IMR-90 (cell line): ENCODE measurements around the gene DPYD. TPM values are rescaled to one million over a fixed set of nuclear protein-coding genes. Genes with fewer than 3 reads are reported as not detected.

Source experiments
- ATAC-seq: fragments of 200-7000 bp; cut with Tn5 transposase; 2 replicates; pipeline ENCODE4 v1.9.1; 2020; ENCODE audit warnings: low read depth, mild to moderate bottlenecking, moderate library complexity
- BruUV-seq: library from RNA; stranded (reverse); fragments of 400-500 nt; replicated peaks from 2 replicates; lab custom pipeline; 2021; lab: Mats Ljungman, UMichigan
- CTCF ChIA-PET: fragments of 300-600 bp; formaldehyde crosslinking; extraction: SDS; loops from one replicate; lab custom pipeline; 2021; ENCODE audit warnings: antibody characterized with exemption; lab: Yijun Ruan, JAX
- POLR2A ChIA-PET: fragments of 300-600 bp; sonication (Branson Sonifier 250); formaldehyde crosslinking; loops from one replicate; lab custom pipeline; 2022; ENCODE audit warnings: antibody characterized with exemption; ENCODE audit not compliant: unreplicated experiment; lab: Charles Lee
- DNase-seq: peaks from one replicate; pipeline ENCODE4 v3.0.0; 2013
- H2AFZ ChIP-seq: replicated peaks from 2 replicates; pipeline ENCODE3; 2013; ENCODE audit warnings: low read length, mild to moderate bottlenecking; ENCODE audit not compliant: poor library complexity
- H2AK5ac ChIP-seq: 2 replicates; pipeline ENCODE4 v1.6.1; 2013; ENCODE audit warnings: low read depth, low read length, inconsistent platforms
- H2AK9ac ChIP-seq: replicated peaks from 2 replicates; pipeline ENCODE3; 2013; ENCODE audit warnings: mild to moderate bottlenecking, low read depth, low read length, moderate library complexity; ENCODE audit not compliant: poor library complexity
- H2BK120ac ChIP-seq: 2 replicates; pipeline ENCODE4 v1.6.1; 2013; ENCODE audit warnings: low read depth, low read length, inconsistent platforms
- H2BK15ac ChIP-seq: 3 replicates; pipeline ENCODE4 v1.6.1; 2013; ENCODE audit warnings: low read depth, low read length, inconsistent platforms
- H2BK20ac ChIP-seq: 2 replicates; pipeline ENCODE4 v1.6.1; 2013; ENCODE audit warnings: low read depth, mild to moderate bottlenecking, inconsistent platforms, low read length, moderate library complexity
- H2BK5ac ChIP-seq: 2 replicates; pipeline ENCODE4 v1.6.1; 2013; ENCODE audit warnings: mild to moderate bottlenecking, low read depth, low read length, inconsistent platforms; ENCODE audit not compliant: poor library complexity, severe bottlenecking
- H3K14ac ChIP-seq: replicated peaks from 2 replicates; pipeline ENCODE4 v1.6.1; 2013; ENCODE audit warnings: low read depth, low read length, inconsistent platforms
- H3K18ac ChIP-seq: 2 replicates; pipeline ENCODE4 v1.6.1; 2013; ENCODE audit warnings: low read depth, low read length, control low read depth
- H3K23ac ChIP-seq: 2 replicates; pipeline ENCODE4 v1.6.1; 2013; ENCODE audit warnings: low read depth, low read length, inconsistent platforms
- H3K27ac ChIP-seq: 2 replicates; pipeline ENCODE4 v1.5.1; 2013; ENCODE audit warnings: mild to moderate bottlenecking, control low read depth, low read length; ENCODE audit not compliant: insufficient read depth
- H3K27me3 ChIP-seq: 2 replicates; pipeline ENCODE4 v1.6.1; 2013; ENCODE audit warnings: low read length; ENCODE audit not compliant: control insufficient read depth, insufficient read depth
- H3K36me3 ChIP-seq: 2 replicates; pipeline ENCODE4 v1.6.1; 2013; ENCODE audit warnings: low read length, mixed read lengths; ENCODE audit not compliant: control insufficient read depth, insufficient read depth
- H3K4ac ChIP-seq: 2 replicates; pipeline ENCODE4 v1.6.1; 2013; ENCODE audit warnings: low read depth, low read length, inconsistent platforms
- H3K4me1 ChIP-seq: 2 replicates; pipeline ENCODE4 v1.6.1; 2013; ENCODE audit warnings: low read length, mixed read lengths; ENCODE audit not compliant: control insufficient read depth, insufficient read depth
- H3K4me2 ChIP-seq: 2 replicates; pipeline ENCODE4 v1.6.1; 2013; ENCODE audit warnings: low read depth, mild to moderate bottlenecking, control low read depth, low read length, moderate library complexity
- H3K4me3 ChIP-seq: 2 replicates; pipeline ENCODE4 v1.5.1; 2013; ENCODE audit warnings: low read depth, mild to moderate bottlenecking, control low read depth, low read length, moderate library complexity; ENCODE audit not compliant: insufficient read depth
- H3K56ac ChIP-seq: 2 replicates; pipeline ENCODE4 v1.6.1; 2013; ENCODE audit warnings: low read length, inconsistent platforms; ENCODE audit not compliant: insufficient read depth; ENCODE audit errors: extremely low read depth
- H3K79me1 ChIP-seq, 2 experiments: 2 replicates each; pipeline ENCODE4 v1.6.1; 2013; ENCODE audit warnings: low read length in 2 of 2, inconsistent platforms in 1 of 2, low read depth in 1 of 2
- H3K9ac ChIP-seq: 2 replicates; pipeline ENCODE4 v1.6.1; 2013; ENCODE audit warnings: low read depth, low read length, control low read depth
- H3K9me1 ChIP-seq: 2 replicates; pipeline ENCODE4 v1.6.1; 2013; ENCODE audit warnings: low read length, inconsistent platforms; ENCODE audit not compliant: insufficient read depth
- H3K9me3 ChIP-seq: 2 replicates; pipeline ENCODE4 v1.6.1; 2013; ENCODE audit warnings: low read length; ENCODE audit not compliant: control insufficient read depth, insufficient read depth
- H4K20me1 ChIP-seq: 2 replicates; pipeline ENCODE4 v1.6.1; 2013; ENCODE audit warnings: low read length, inconsistent platforms; ENCODE audit not compliant: insufficient read depth
- H4K5ac ChIP-seq: 2 replicates; pipeline ENCODE4 v1.6.1; 2013; ENCODE audit warnings: mild to moderate bottlenecking, low read depth, low read length, control low read depth
- H4K8ac ChIP-seq, 2 experiments: 2 replicates each; pipeline ENCODE4 v1.6.1; 2013; ENCODE audit warnings: low read depth in 2 of 2, low read length in 2 of 2, control low read depth in 1 of 2, inconsistent platforms in 1 of 2
- H4K91ac ChIP-seq: 2 replicates; pipeline ENCODE4 v1.6.1; 2013; ENCODE audit warnings: low read depth, low read length, inconsistent platforms; ENCODE audit not compliant: insufficient read depth
- BHLHE40 ChIP-seq: fragments of 150-350 bp; IDR thresholded peaks from 2 replicates; pipeline ENCODE4 v1.6.1; 2016; ENCODE audit warnings: mild to moderate bottlenecking, low read depth, low read length
- CEBPB ChIP-seq: IDR thresholded peaks from 2 replicates; pipeline ENCODE4 v1.6.1; 2012; ENCODE audit warnings: low read depth, low read length, improper control_type of control experiment
- CHD1 ChIP-seq: IDR thresholded peaks from 2 replicates; pipeline ENCODE4 v1.6.1; 2012; ENCODE audit warnings: low read depth, low read length, improper control_type of control experiment
- FOS ChIP-seq: fragments of 150-350 bp; IDR thresholded peaks from 2 replicates; pipeline ENCODE4 v1.6.1; 2016; ENCODE audit warnings: low read depth, low read length
- MAFK ChIP-seq: IDR thresholded peaks from 2 replicates; pipeline ENCODE4 v1.6.1; 2012; ENCODE audit warnings: low read depth, low read length, improper control_type of control experiment
- MAZ ChIP-seq: IDR thresholded peaks from 2 replicates; pipeline ENCODE4 v1.6.1; 2012; ENCODE audit warnings: low read depth, mild to moderate bottlenecking, low read length, improper control_type of control experiment, moderate library complexity, borderline replicate concordance
- MXI1 ChIP-seq: IDR thresholded peaks from 2 replicates; pipeline ENCODE4 v1.6.1; 2012; ENCODE audit warnings: low read depth, mild to moderate bottlenecking, low read length, moderate library complexity, borderline replicate concordance
- NFE2L2 ChIP-seq: fragments of 150-350 bp; IDR thresholded peaks from 2 replicates; pipeline ENCODE4 v1.6.1; 2016; ENCODE audit warnings: low read depth, mild to moderate bottlenecking, low read length
- POLR2A ChIP-seq: IDR thresholded peaks from 2 replicates; pipeline ENCODE4 v1.6.1; 2012; ENCODE audit warnings: mild to moderate bottlenecking, low read depth, low read length
- RAD21 ChIP-seq: IDR thresholded peaks from 2 replicates; pipeline ENCODE4 v1.6.1; 2012; ENCODE audit warnings: low read length, improper control_type of control experiment
- RCOR1 ChIP-seq: IDR thresholded peaks from 2 replicates; pipeline ENCODE4 v1.6.1; 2012; ENCODE audit warnings: mild to moderate bottlenecking, low read length, improper control_type of control experiment; ENCODE audit not compliant: insufficient replicate concordance
- RFX5 ChIP-seq: IDR thresholded peaks from 2 replicates; pipeline ENCODE4 v1.8.0; 2012; ENCODE audit warnings: low read depth, mild to moderate bottlenecking, low read length, moderate library complexity
- SMC3 ChIP-seq: fragments of 150-350 bp; IDR thresholded peaks from 2 replicates; pipeline ENCODE4 v1.6.1; 2016; ENCODE audit warnings: low read depth, mild to moderate bottlenecking, antibody characterized with exemption, low read length, moderate library complexity
- dilution Hi-C: fragments of 300-500 bp; cut with HindIII; formaldehyde crosslinking; loops from one replicate; pipeline ENCODE4 v1.14.3; 2018; ENCODE audit warnings: low sequenced_read_pairs; ENCODE audit not compliant: unreplicated experiment
- in situ Hi-C: fragments of 300-500 bp; cut with MboI; formaldehyde crosslinking; loops from 3 replicates; pipeline ENCODE4 v1.14.3; 2019; ENCODE audit warnings: low sequenced_read_pairs, inconsistent platforms, mixed read lengths
- intact Hi-C: fragments of 100-400 bp; cut with micrococcal nuclease; formaldehyde crosslinking; loops from 2 replicates; pipeline ENCODE4 v1.10.0; 2022
- polyA plus RNA-seq, 3 experiments: library from polyadenylated mRNA; depleted of rRNA; stranded (reverse); fragments of >200 nt; gene quantifications; 2 replicates each; pipeline ENCODE4 v1.2.3, GENCODE V29; 2012; ENCODE audit warnings: low replicate concordance in 1 of 3
- total RNA-seq: library from RNA; depleted of rRNA; stranded (reverse); fragments of >200 nt; gene quantifications from 2 replicates; pipeline ENCODE4 v1.2.3, GENCODE V29; 2012
- TF ChIP-seq, protein P1 (sequence below): fragments of 150-350 bp; IDR thresholded peaks from 2 replicates; pipeline ENCODE4 v1.6.1; 2017; ENCODE audit warnings: mild to moderate bottlenecking, antibody characterized with exemption, low read length, low read depth
- TF ChIP-seq, protein P2 (sequence below): fragments of 150-350 bp; IDR thresholded peaks from 2 replicates; pipeline ENCODE4 v1.6.1; 2016; ENCODE audit warnings: low read depth, mild to moderate bottlenecking, low read length, moderate library complexity, borderline replicate concordance

Gene DPYD
- total and polyA plus RNA-seq, 2 of the 4 experiments (the other 2 are of a cell fraction) = 9.3 to 47.3 TPM

DNA sequence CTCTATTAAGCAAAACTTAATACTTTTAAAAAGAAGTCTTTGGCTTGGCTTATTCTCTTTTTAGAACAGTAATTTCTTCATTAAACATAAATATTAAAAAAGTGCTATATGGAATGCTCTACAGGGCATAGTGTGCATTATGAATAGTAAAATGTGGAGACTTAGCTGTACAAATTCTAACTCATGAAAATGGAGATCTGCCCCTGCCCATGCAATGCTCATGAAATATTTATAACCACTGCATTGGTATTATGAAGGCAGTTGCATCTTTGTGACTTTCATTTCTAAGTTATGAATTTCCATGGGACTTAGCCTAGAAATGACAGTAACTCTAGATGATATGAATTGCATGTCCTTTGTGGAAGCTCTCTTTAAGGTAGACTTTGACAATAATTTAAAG lies 613.3 kb downstream of the DPYD start:
- Histone ChIP-seq H3K4me3 (no peak overlapping the region), H2BK20ac (no peak overlapping the region), H3K14ac (no peak overlapping the region), H2BK120ac (no peak overlapping the region), H4K8ac (no peak overlapping the region), H3K4me2 (no peak overlapping the region), H3K9ac (no peak overlapping the region), H3K56ac (no peak overlapping the region), H2BK5ac (no peak overlapping the region), H2AK9ac (no peak overlapping the region), H3K18ac (no peak overlapping the region), H3K4me1 (no peaks in the 10 kb centered on the region; the same call in 1 of the 2 replicates), H3K27me3 (no peaks in the 10 kb centered on the region), H2AFZ (no peak overlapping the region), H4K5ac (no peak overlapping the region), H3K23ac (no peak overlapping the region), H3K36me3 (no peaks in the 10 kb centered on the region), H2BK15ac (no peak overlapping the region), H4K91ac (no peak overlapping the region), H4K20me1 (no peaks in the 10 kb centered on the region), H3K9me1 (no peaks in the 10 kb centered on the region), H3K79me1 (no peaks in the 10 kb centered on the region), H2AK5ac (no peak overlapping the region), H3K27ac (no peak overlapping the region), H3K9me3 (no peaks in the 10 kb centered on the region), H3K4ac (no peak overlapping the region)
- BruUV-seq = no TSS peak
- ChIA-PET CTCF (no interaction called here), POLR2A (no interaction called here)
- TF ChIP-seq, protein P1, sequence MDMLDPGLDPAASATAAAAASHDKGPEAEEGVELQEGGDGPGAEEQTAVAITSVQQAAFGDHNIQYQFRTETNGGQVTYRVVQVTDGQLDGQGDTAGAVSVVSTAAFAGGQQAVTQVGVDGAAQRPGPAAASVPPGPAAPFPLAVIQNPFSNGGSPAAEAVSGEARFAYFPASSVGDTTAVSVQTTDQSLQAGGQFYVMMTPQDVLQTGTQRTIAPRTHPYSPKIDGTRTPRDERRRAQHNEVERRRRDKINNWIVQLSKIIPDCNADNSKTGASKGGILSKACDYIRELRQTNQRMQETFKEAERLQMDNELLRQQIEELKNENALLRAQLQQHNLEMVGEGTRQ = no peak
- TF ChIP-seq MAZ (no peak), FOS (no peak), CHD1 (no peak), SMC3 (no peak), RFX5 (no peak), RCOR1 (no peak), RAD21 (no peak), MAFK (no peak), NFE2L2 (no peak), MXI1 (no peak), POLR2A (no peak), BHLHE40 (no peak), CEBPB (no peak)
- TF ChIP-seq, protein P2, sequence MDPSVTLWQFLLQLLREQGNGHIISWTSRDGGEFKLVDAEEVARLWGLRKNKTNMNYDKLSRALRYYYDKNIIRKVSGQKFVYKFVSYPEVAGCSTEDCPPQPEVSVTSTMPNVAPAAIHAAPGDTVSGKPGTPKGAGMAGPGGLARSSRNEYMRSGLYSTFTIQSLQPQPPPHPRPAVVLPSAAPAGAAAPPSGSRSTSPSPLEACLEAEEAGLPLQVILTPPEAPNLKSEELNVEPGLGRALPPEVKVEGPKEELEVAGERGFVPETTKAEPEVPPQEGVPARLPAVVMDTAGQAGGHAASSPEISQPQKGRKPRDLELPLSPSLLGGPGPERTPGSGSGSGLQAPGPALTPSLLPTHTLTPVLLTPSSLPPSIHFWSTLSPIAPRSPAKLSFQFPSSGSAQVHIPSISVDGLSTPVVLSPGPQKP = no peak
- dilution Hi-C loops = no loop called here
- ATAC-seq (no peak), DNase-seq (no peak)
- in situ Hi-C loops = no loop called here
- intact Hi-C loops = loop anchor here (10.0 kb wide), 1 partner anchor 357 kb away; no protein-coding TSS in a partner anchor
